IPS DF 6.9 (cell line): ENCODE measurements around the gene SLC6A18.

Source experiments
- DNase-seq: peaks from one replicate; pipeline ENCODE4 v3.0.0-alpha.2; 2013; ENCODE audit warnings: low read depth, low spot score
- H3K27ac ChIP-seq: one replicate; pipeline ENCODE4 v1.5.1; 2013; ENCODE audit warnings: low read length, control low read depth
- H3K27me3 ChIP-seq: 2 replicates; pipeline ENCODE4 v1.6.1; 2013; ENCODE audit warnings: mild to moderate bottlenecking, low read length; ENCODE audit not compliant: control insufficient read depth, insufficient read depth
- H3K36me3 ChIP-seq: 2 replicates; pipeline ENCODE4 v1.6.1; 2013; ENCODE audit warnings: low read length; ENCODE audit not compliant: control insufficient read depth, insufficient read depth
- H3K4me1 ChIP-seq: 2 replicates; pipeline ENCODE4 v1.6.1; 2013; ENCODE audit warnings: low read length; ENCODE audit not compliant: control insufficient read depth, insufficient read depth
- H3K4me3 ChIP-seq: 2 replicates; pipeline ENCODE4 v1.5.1; 2013; ENCODE audit warnings: mild to moderate bottlenecking, low read length
- H3K9me3 ChIP-seq: 2 replicates; pipeline ENCODE4 v1.6.1; 2013; ENCODE audit warnings: low read length, inconsistent platforms; ENCODE audit not compliant: control insufficient read depth, insufficient read depth
- WGBS: extraction: QIAGEN DNeasy Blood & Tissue Kit; methylation state at CpG from one replicate; pipeline ENCODE4 v1.1.7; 2013; ENCODE audit warnings: mixed read lengths, missing lambda C conversion rate; ENCODE audit not compliant: insufficient read length, insufficient coverage; 5-methylcytosine and 5-hydroxymethylcytosine counted together

Gene SLC6A18

DNA sequence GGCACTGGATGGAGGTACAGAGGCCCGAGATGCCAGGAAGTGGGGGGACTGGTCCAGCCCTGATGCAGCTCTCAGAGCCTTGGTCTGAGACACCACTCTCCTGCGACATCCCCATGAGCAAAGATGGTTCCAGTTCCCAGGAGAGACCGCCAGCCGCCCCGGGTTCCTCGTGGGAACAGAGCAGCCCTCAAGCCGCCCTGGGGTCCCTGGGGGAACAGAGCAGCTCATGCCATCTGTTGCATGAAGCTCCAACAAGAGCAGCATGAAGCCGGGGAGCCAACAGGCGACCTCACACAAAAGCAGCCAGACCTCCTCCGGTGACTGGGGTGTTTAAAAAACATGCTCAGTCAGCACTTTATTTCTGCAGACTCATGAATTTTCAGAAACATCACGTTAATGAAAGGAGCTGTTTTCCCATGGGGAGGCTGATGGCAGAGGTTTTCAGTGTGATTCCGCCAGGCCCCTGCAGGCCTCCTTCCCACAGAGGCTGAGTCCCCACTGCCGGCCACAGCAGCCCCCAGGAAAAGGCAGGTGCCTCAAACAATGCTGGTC is 6.2 kb downstream of the SLC6A18 start:
- no CpG with 5 or more reads among the region's 13 CpGs for WGBS
- no peak for DNase-seq

DNA sequence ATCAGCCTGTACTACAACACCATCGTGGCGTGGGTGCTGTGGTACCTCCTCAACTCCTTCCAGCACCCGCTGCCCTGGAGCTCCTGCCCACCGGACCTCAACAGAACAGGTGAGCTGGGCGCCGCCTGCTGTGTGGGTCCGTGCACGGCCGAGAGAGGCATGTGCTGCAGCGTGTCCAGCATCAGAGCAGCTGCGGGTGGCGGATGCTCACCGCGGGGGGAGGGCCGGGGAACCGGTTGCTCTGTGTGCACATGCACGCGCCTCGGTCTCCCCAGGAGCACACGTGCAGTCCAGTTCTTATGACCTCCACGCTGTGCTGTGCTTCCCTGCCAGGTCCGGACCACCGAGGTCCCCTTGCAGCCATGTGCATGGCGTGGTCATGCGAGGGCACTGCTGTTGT is 7.6 kb downstream of the SLC6A18 start:
- Histone ChIP-seq H3K4me1 (no peaks in the 10 kb centered on the region; the same call in 1 of the 2 replicates), H3K9me3 (no peaks in the 10 kb centered on the region), H3K4me3 (no peak overlapping the region), H3K27me3 (no peaks in the 10 kb centered on the region), H3K36me3 (peaks cover 2% of the 10 kb centered on the region; the same call in 1 of the 2 replicates), H3K27ac (no peak overlapping the region)
- WGBS: no CpG with 5 or more reads among the region's 25 CpGs
- DNase-seq: no peak

More for the DNA sequence above, 6.2 kb downstream of the SLC6A18 start:
- no peak overlapping the region for H3K27ac ChIP-seq
- no peaks in the 10 kb centered on the region for H3K27me3 ChIP-seq
- peaks cover 2% of the 10 kb centered on the region; the same call in 1 of the 2 replicates for H3K36me3 ChIP-seq
- no peaks in the 10 kb centered on the region; the same call in 1 of the 2 replicates for H3K4me1 ChIP-seq
- no peak overlapping the region for H3K4me3 ChIP-seq
- H3K9me3 ChIP-seq: no peaks in the 10 kb centered on the region

DNA sequence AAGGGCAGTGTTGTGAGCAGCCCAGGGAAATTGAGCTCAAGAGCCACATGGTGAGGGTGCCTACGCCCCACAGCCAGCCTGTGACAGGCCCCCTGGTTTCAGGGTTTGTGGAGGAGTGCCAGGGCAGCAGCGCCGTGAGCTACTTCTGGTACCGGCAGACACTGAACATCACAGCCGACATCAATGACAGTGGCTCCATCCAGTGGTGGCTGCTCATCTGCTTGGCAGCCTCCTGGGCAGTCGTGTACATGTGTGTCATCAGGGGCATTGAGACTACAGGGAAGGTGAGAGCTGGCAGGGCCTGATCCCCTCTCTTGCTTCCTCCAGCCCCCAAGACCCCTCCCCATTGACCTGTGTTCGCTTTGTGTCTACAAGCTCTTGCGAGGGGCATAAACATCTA is 10.2 kb downstream of the SLC6A18 start:
- Histone ChIP-seq H3K4me3 (no peak overlapping the region), H3K27ac (no peak overlapping the region), H3K36me3 (peaks cover 2% of the 10 kb centered on the region; the same call in 1 of the 2 replicates), H3K4me1 (no peaks in the 10 kb centered on the region; the same call in 1 of the 2 replicates), H3K9me3 (no peaks in the 10 kb centered on the region), H3K27me3 (no peaks in the 10 kb centered on the region)
- DNase-seq: no peak
- WGBS: no CpG with 5 or more reads among the region's 8 CpGs

DNA sequence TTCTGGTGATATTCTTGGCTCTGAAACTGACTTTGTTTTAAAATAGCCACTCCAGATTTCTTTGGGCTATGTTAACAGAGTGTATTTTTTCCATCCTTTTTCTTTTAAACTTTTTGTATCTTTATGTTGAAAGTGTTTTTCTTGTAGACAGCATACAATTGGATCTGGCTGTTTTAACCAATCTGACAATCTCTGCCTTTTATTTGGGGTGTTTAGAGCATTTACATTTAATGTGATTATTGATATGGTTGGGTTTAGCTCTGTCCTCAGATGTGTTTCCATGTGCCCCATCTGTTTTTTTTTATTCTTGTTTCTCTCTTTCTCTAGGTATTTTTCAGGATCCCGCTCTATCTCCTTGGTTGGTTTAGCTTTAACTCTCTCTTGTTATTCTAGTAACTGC is 10.7 kb downstream of the SLC6A18 start:
- Histone ChIP-seq H3K27me3 (no peaks in the 10 kb centered on the region), H3K4me3 (no peak overlapping the region)
- no peak for DNase-seq

DNA sequence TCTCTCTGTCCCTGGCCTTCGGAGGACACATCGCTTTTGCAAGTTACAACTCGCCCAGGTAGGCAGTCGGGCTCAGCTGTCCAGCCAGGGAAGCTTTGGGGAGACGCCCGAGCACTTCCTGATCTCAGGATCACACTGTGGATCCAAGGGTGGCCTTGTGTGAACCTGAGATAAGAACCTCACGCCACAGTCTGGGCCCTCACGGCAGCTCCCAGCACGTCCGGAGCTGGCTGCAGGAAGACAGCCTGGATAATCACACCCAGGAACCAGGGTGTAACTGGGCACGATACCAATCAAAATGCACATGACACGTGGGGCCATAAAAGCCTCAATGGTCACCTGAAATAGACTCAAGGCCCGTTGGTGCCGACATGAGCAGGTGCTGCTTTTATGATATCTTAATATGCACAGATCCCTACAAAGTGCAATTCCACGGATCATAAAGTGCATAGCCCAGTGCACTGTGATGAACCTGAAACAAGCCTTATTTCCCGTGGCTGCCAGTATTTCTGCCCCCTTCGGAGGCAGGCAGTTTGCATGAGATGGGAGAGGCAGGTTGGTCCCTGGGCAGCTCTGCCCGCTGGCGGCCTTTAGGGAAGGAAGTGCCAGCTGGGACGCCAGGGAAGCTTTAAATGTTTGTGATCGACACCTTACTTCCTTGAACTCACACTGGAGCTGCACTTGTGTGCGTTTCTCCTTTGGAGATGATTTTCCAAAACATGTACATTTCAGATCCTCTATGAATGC is 14.5 kb downstream of the SLC6A18 start:
- Histone ChIP-seq H3K4me1 (peaks cover 7% of the 10 kb centered on the region; the same call in 1 of the 2 replicates), H3K4me3 (no peak overlapping the region), H3K27ac (no peak overlapping the region), H3K36me3 (no peaks in the 10 kb centered on the region; the same call in 1 of the 2 replicates), H3K9me3 (no peaks in the 10 kb centered on the region), H3K27me3 (no peaks in the 10 kb centered on the region)
- DNase-seq: no peak
- no CpG with 5 or more reads among the region's 22 CpGs for WGBS

More for the DNA sequence above, 10.7 kb downstream of the SLC6A18 start:
- no peaks in the 10 kb centered on the region; the same call in 1 of the 2 replicates for H3K4me1 ChIP-seq
- no CpG with 5 or more reads among the region's 1 CpG for WGBS
- H3K36me3 ChIP-seq: no peaks in the 10 kb centered on the region
- no peaks in the 10 kb centered on the region for H3K9me3 ChIP-seq
- no peak overlapping the region for H3K27ac ChIP-seq

DNA sequence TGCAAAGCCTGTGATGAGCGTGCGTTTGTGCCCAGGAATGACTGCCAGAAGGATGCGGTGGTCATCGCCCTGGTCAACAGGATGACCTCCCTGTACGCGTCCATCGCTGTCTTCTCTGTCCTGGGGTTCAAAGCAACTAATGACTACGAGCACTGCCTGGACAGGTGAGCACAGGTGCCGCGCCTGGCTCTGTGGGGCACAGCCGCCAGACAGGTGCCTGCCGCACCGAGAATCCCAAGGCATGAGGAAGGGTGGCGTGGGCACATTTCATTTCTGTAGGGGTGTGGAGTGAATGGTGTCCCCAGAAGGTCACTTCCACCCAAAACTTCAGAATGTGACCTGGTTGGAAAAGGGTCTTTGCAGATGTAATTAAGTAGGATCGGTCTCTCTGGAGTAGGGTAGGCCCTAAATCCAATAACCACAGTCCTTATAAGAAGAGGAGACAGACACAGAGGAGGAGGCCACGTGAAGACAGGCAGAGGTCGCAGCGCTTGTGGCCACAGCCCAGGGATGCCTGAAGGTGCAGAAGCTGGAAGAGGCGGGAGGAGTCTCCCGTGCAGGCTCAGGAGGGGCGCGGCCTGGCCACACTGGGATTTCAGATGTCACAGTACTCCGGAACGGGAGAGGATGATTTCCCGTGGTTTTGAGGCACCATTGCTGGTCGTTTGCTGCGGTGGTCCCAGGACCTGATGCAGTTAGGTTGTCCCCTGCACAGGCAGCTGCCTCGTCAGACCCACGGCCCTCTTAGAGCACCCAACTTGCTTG is 15.5 kb downstream of the SLC6A18 start:
- Histone ChIP-seq H3K4me3 (no peak overlapping the region), H3K27me3 (no peaks in the 10 kb centered on the region), H3K27ac (no peak overlapping the region), H3K9me3 (no peaks in the 10 kb centered on the region), H3K36me3 (no peaks in the 10 kb centered on the region; the same call in 1 of the 2 replicates), H3K4me1 (peaks cover 7% of the 10 kb centered on the region; the same call in 1 of the 2 replicates)
- DNase-seq: no peak
- WGBS: no CpG with 5 or more reads among the region's 29 CpGs

- Histone ChIP-seq H3K27ac (no peak overlapping the region), H3K9me3 (no peaks in the 10 kb centered on the region), H3K4me1 (peaks cover 7% of the 10 kb centered on the region; the same call in 1 of the 2 replicates), H3K27me3 (no peaks in the 10 kb centered on the region), H3K4me3 (no peak overlapping the region), H3K36me3 (no peaks in the 10 kb centered on the region; the same call in 1 of the 2 replicates)
- no CpG with 5 or more reads among the region's 22 CpGs for WGBS
- no peak for DNase-seq
Observed at GRCh38 chr5:1241509-1242080, 16.4 kb downstream of the SLC6A18 start.

GRCh38 chr5:1242733-1243486 is 17.7 kb downstream of the SLC6A18 start:
- Histone ChIP-seq H3K4me3 (no peak overlapping the region), H3K9me3 (no peaks in the 10 kb centered on the region), H3K27me3 (no peaks in the 10 kb centered on the region), H3K36me3 (no peaks in the 10 kb centered on the region; the same call in 1 of the 2 replicates), H3K27ac (no peak overlapping the region), H3K4me1 (peaks cover 9% of the 10 kb centered on the region)
- no CpG with 5 or more reads among the region's 14 CpGs for WGBS
- DNase-seq: no peak

GRCh38 chr5:1243487-1244130 is 18.4 kb downstream of the SLC6A18 start:
- Histone ChIP-seq H3K36me3 (no peaks in the 10 kb centered on the region; the same call in 1 of the 2 replicates), H3K27ac (no peak overlapping the region), H3K4me1 (peaks cover 11% of the 10 kb centered on the region), H3K27me3 (no peaks in the 10 kb centered on the region), H3K9me3 (no peaks in the 10 kb centered on the region), H3K4me3 (no peak overlapping the region)
- no CpG with 5 or more reads among the region's 33 CpGs for WGBS
- no peak for DNase-seq
